GM21723 (cell line): ENCODE results near the gene CACFD1.

Experiments
- ATAC-seq: cut with Tn5 transposase; IDR thresholded peaks from one replicate; pipeline ENCODE4 v1.9.1; 2021; ENCODE audit warnings: mild to moderate bottlenecking, moderate library complexity; ENCODE audit not compliant: unreplicated experiment

CACFD1 gene

DNA sequence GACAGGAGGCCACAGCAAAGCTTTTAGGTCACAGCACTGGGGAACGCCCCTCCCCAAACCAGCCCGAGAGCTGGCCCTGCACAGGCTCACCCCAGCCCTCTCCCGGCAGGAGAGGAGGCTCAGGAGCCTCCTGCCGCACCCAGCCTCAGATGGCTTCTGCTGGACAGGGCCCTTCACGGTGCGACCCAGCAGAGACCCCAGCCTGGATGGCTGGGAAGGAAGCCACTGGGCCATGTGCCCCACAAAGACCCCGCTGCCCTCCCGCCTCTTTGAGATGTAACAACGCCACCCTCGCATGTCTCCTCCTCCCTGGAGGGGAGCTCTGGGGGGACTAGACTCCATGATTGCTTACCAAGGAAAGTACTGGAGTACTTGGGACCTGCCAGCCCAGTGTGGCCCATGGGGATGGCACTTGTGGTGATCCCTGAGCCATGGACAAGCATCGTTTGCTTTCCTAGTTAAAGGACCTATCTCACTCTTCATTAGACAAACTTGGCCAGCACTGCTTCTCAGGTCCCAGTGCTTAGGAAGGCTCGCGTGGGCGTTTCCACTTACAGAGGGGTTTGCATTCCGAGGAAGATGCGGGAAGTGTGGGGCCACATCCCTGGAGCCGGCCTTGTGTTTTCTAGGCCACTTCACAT, 56.0 kb downstream of the CACFD1 start:
- no peak for ATAC-seq

DNA sequence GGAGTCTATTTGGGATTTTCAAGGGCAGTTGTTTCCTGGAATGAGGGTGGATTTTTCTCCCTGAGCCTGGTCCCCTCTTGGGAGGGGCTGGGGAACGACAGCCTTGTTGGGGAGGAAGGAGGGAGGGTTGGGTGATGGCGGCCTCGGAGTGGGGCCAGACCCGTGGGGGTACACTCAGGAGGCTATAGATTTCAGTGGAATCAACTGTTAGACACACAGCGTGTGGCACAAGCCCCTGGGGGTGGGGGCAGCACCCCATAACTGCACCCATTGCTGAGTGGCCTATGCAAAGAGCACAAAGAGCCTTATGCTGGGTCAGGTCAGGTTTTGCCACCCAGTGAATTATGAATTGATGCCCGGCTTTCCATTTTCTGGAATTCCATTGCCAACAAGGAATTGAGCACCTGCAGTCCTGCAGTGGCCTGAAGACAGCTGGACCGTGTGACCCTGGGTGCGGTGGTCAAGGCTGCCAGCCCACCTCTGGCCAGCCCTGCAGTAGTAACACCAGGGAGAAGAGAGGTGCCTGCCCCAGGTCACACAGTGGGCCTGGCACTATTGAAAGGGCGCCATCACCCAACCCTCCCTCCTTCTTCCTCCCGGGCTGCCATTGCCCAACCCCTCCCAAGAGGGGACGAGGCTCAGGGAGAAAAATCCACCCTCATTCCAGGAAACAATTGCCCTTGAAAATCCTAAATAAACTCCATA, 56.6 kb downstream of the CACFD1 start:
- no peak for ATAC-seq

DNA sequence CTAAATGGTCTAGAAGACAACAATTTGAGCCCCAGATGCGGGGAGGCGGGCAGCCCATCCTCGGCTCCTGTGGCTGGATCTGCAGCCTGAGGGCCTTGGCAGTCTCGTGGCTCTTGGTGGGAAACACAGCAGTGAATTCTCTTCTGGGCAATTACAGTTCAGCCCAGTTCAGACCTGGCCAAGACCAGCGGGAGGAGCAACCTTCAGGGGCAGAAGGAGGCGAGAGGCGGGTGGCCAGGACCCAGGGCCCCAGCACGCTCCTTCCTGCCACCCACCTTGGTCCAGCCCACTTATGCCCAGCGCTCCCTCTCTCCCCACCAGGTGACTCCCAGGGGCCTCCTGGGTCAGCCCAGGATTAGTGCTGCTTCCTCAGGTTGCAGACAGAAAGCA, 57.2 kb downstream of the CACFD1 start:
- ATAC-seq = no peak

DNA sequence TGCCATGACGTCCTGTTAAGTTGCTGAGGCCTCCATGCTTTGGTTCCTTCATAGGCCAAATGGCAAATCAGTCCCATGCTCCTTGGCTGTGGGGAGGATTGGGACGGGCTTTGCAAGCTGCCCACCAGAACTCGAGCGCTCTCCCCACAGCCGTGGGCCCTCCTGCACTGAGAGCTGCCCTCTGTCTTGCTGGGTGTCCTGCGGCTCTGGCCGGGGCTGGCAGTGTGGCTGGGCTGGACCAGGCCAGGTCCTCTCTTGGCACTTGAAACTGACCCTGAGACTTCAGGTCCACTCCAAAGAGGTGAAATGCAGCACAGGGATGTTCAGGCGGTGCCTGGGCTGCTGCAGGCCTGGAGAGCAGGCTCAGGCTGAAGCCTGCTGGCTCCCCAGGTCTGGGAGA, 57.9 kb downstream of the CACFD1 start:
- ATAC-seq = no peak

DNA sequence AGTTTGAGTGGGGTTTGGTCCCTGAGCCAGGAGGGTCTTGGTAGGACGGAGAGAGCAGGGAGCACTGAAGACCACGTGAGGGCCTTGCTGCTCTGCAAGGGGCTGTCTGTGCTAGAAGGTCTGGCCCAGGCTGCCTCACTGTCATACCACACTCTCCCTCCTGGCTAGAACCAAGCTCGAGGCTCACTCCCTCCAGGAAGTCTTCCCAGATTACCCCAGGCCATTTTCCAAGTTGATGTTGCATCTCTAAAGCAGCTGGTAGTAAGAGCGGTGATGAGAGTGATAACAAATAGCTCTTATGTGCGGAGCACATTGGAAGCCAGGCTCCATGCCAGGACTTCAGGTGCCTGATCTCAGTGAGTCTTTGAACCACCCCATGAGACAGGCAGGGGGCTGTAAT, 58.4 kb downstream of the CACFD1 start:
- no peak for ATAC-seq

DNA sequence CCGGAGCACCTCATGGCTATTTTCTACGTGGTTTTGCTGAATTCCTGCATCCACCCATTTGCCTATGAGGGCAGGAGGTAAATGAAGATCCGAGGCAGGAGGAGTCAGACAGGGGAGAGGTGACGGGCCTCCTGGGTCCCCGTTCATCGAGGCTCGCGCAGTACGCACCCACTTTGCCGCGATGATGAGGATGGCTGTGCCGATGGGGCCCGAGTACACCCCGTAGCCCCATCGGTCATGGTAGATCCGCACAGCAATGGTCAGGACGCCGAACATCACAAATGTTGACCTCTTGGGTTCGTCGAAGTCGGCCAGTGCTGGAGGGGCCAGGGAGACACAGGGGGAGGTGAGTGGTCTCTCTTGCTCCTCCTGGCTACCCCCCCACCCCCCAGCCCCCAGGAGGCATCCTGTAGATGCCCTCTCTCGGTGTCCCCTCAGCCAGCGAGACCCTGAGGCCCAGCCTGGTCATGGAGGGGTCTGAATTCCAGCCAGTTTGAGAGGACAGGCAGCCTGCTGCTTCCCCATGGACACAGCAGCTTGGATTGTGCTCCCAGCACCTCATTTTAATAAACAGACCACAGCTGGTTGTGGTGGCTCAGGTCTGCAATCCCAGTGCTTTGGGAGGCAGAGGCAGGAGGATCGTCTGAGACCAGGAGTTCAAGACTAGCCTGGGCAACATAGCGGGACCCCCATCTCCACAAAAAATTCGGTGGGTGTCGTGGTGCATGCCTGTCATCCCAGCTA, 59.1 kb downstream of the CACFD1 start:
- no peak for ATAC-seq

DNA sequence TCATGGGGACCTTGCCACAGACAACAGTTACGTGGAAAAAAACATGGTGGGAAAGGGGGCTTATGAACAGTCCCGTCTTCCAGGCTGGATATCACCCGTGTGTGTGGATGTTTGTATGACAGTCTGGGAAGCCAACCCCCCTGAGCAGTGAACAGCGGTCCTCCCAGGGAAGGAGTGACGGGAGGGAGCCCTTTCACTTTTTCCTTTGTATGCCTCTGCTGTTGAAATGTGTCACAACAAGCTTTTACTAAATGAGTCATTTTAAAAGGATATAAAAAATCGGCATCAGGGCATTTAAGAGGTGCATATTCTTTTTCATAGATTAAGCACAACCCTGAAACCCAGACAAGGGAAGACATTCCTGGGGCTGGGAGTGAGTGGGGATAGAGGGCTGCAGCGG, 59.9 kb downstream of the CACFD1 start:
- ATAC-seq = no peak

DNA sequence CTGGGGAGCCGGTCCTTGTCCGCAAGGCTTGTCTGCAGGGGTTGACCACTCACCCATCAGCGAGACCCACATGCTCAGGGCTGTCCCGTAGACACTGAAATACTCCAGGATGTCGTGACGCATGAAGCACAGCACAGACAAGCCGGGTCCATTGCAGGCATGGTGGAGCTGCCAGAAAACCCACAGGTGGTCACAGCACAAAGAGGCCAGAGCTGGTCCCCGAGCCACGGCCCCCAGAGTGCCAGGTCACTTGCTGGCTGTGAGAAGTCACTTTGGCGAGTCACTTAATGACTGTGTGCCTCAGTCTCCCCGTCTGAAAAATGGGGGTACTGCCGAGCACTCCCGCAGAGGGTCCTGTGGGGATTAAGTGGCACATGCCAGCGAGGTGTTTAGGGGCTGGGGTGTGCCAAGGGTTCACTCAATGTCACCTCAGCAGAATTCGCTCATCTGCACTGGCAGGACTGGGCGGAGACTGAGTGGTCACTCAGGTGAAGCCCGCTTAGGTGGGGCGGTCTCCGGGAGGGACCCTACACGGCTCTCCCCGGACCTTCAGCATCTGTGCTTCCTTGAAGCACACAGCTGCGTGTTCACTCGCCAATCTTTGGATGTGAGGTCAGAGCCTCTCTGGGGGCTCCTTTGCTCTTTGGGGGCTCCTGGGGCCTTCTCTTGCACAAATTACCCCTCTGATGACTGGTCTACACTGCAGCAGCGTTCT, 60.5 kb downstream of the CACFD1 start:
- no peak for ATAC-seq
